Measurements from ENCODE around the gene TBX20. TPM values are rescaled to one million over a fixed set of nuclear protein-coding genes. Genes with fewer than 3 reads are reported as not detected.

TBX20 gene
- total RNA-seq, 2 experiments from 2014 or later, result 0.17 to 0.27 TPM

GRCh38 chr7:35260246-35260645 is 6.3 kb upstream of the TBX20 start:
- ChIA-PET CTCF (no interaction called here), POLR2A (no interaction called here)
- no peak overlapping the region for H3K27ac Mint-ChIP-seq
- peaks cover 2% of the 10 kb centered on the region for H3K36me3 Mint-ChIP-seq (ENCODE audit: low read depth)
- peaks cover 87% of the 10 kb centered on the region for H3K27me3 Mint-ChIP-seq
- H3K4me1 Mint-ChIP-seq, result peaks cover 3% of the 10 kb centered on the region
- peaks cover 4% of the 10 kb centered on the region for H3K9me3 Mint-ChIP-seq
- H3K4me3 Mint-ChIP-seq, result no peak overlapping the region
- no peak for DNase-seq

- POLR2A ChIA-PET, result no interaction called here
- H3K4me1 Mint-ChIP-seq, result peaks cover 4% of the 10 kb centered on the region
- H3K27me3 Mint-ChIP-seq, result peaks cover 85% of the 10 kb centered on the region
- H3K27ac Mint-ChIP-seq, result no peak overlapping the region
- no peak for DNase-seq
- peaks cover 2% of the 10 kb centered on the region for H3K36me3 Mint-ChIP-seq (ENCODE audit: low read depth)
- H3K9me3 Mint-ChIP-seq, result peaks cover 7% of the 10 kb centered on the region
- CTCF ChIA-PET, result interaction anchor here (0.5 kb wide), 1 partner anchor 1159 kb away, joined by 3 read pairs; no protein-coding TSS in a partner anchor
- no peak overlapping the region for H3K4me3 Mint-ChIP-seq
These were observed 5.6 kb upstream of the TBX20 start for GRCh38 chr7:35259523-35259908.

DNA sequence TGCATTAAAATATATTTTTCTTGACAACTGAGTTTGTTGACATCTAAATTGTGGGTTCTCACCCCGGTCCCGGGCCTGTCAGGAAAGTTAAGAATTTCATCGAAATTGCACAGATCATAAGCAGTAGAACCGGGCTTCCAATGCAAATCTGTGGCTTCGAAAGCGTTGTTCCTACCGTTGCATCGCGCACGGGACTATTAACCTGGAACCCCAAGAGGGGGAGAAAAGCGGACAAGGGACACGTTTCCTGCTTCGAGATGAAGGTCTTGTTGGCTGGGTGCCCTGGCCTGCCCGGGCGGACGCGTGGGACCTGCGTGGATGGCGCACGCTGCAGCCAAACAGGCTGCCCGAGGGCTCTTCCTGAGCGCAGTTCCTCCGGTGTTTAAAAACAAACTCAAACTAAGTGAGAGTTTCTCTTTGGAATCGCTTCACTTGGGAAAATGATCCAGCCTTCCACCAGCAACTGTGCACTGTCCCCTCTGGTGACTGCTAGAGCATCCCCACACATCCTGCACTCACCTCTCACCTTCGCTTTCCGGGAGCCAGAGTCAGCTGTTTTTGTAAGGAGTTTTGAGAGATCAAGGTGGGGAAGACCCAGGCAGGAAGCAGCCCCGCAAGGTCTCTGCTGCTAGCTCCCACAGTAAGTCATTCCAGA is 5.1 kb upstream of the TBX20 start:
- Mint-ChIP-seq H3K4me1 (peaks cover 8% of the 10 kb centered on the region), H3K36me3 (ENCODE audit: low read depth) (peaks cover 3% of the 10 kb centered on the region), H3K4me3 (peak overlapping the region; percentile 52), H3K9me3 (peaks cover 9% of the 10 kb centered on the region), H3K27me3 (peaks cover 90% of the 10 kb centered on the region), H3K27ac (peak overlapping the region; percentile 68)
- ChIA-PET CTCF (interaction anchor here (0.5 kb wide), 1 partner anchor 1160 kb away, joined by 3 read pairs; no protein-coding TSS in a partner anchor), POLR2A (no interaction called here)
- no peak for DNase-seq

- H3K27me3 Mint-ChIP-seq, result peaks cover 88% of the 10 kb centered on the region
- H3K27ac Mint-ChIP-seq, result peak overlapping the region; percentile 68
- H3K36me3 Mint-ChIP-seq (ENCODE audit: low read depth), result peaks cover 3% of the 10 kb centered on the region
- peaks cover 9% of the 10 kb centered on the region for H3K9me3 Mint-ChIP-seq
- H3K4me1 Mint-ChIP-seq, result peaks cover 12% of the 10 kb centered on the region
- CTCF ChIA-PET, result no interaction called here
- no peak for DNase-seq
- POLR2A ChIA-PET, result no interaction called here
- H3K4me3 Mint-ChIP-seq, result peak overlapping the region; percentile 52
These were observed 4.4 kb upstream of the TBX20 start for GRCh38 chr7:35258125-35258867.

DNA sequence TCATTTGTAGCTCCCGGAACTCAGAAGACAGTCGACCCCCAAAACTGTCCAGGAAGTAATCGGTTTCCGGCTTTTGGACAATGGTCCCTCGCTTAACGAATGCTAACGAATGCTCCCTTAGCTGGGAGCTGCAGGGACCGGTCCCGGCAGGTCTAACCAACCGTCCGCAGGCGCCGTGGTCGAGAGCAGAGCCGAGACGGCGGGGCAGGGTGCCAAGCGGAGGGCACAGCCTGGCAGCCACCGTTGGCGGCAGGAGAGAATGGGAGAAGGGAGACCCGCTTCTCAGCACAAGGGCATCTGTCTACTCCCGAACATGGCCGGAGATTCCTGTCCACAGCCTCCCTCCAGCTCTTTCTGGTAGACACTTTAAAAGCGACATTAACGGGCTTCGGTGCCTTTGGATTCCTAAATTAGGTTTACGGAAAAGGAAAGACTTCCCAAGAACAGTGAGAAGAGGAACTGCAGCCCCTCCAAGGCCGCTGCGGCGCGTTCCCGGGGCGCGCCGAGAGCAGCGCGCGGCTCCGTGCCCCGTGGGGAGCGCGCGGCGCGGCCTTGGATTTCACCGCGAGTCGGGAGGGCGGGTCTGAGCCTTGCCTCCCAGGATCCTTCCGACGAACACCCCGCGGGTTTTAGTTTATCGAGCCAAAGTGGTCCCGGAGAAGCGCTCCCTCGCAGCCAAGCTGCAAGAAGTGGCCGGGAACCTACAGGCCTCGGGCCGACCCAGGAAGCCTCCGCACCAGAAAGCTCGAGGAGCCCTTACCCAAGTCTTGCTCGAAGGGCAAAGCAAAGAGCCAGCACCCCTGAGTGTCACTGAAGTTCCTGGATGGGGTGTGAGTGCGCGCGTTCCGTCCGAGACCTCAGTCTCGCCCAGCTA is 3.6 kb upstream of the TBX20 start:
- ChIA-PET POLR2A (no interaction called here), CTCF (interaction anchor here (0.6 kb wide), 1 partner anchor 442 kb away, joined by 3 read pairs; no protein-coding TSS in a partner anchor)
- peaks cover 6% of the 10 kb centered on the region for H3K36me3 Mint-ChIP-seq (ENCODE audit: low read depth)
- H3K27me3 Mint-ChIP-seq, result peaks cover 88% of the 10 kb centered on the region
- H3K9me3 Mint-ChIP-seq, result peaks cover 9% of the 10 kb centered on the region
- peaks cover 16% of the 10 kb centered on the region for H3K4me1 Mint-ChIP-seq
- H3K4me3 Mint-ChIP-seq, result no peak overlapping the region
- no peak for DNase-seq
- peak overlapping the region; percentile 19 for H3K27ac Mint-ChIP-seq

DNA sequence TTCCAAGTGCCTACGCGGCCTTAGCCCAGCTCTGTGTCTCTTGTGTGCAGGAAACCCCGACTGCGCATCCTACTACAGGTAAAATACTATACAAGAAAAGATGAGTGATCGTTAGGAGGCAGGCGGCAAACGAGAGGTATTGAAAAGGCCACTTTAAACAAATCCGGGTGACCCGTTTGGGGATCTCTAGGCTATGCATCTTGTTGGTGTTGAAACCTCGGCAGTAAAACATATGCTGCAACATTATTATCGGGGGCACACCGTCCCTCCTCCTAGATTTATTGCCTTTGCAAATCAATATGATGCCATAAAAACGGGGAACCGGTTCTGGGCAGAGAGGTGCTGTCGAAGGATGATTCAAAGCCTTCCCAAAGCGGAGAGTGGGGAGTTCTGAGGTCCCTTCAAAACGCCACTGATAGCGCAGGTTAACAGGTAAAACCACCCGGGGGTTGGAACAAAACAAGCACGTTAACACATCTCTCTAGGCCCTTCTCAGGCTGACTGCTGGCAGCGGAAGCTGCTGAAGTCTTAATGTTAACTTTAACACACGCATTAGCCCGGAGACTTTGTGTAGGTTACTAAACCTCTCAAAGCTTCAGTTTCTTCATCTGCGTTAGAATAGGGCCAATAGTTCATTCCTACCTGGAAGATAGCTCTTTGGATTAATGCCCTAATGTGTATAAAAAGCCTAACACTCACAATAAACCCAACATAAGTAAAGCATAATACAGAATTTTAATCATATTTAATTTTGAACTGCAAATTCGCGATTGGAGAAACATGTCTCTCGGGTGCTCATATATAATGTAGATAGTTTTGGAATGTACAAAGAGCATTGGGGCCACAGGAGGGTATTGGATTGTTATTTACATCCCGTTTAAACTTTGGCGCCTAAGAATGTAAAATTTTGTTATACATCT is 2.6 kb upstream of the TBX20 start:
- no peak overlapping the region for H3K27ac Mint-ChIP-seq
- peak overlapping the region; percentile 22 for H3K4me3 Mint-ChIP-seq
- no peak for DNase-seq
- ChIA-PET POLR2A (no interaction called here), CTCF (interaction anchor here (0.6 kb wide), 1 partner anchor 443 kb away, joined by 3 read pairs; no protein-coding TSS in a partner anchor)
- H3K27me3 Mint-ChIP-seq, result peaks cover 88% of the 10 kb centered on the region
- H3K36me3 Mint-ChIP-seq (ENCODE audit: low read depth), result peaks cover 6% of the 10 kb centered on the region
- H3K4me1 Mint-ChIP-seq, result peaks cover 23% of the 10 kb centered on the region
- peaks cover 9% of the 10 kb centered on the region for H3K9me3 Mint-ChIP-seq

- peak overlapping the region; percentile 77 for H3K27ac Mint-ChIP-seq
- peaks cover 9% of the 10 kb centered on the region for H3K9me3 Mint-ChIP-seq
- H3K4me1 Mint-ChIP-seq, result peaks cover 31% of the 10 kb centered on the region
- POLR2A ChIA-PET, result no interaction called here
- H3K36me3 Mint-ChIP-seq (ENCODE audit: low read depth), result peaks cover 8% of the 10 kb centered on the region
- peaks cover 88% of the 10 kb centered on the region for H3K27me3 Mint-ChIP-seq
- CTCF ChIA-PET, result no interaction called here
- DNase-seq, result no peak
- H3K4me3 Mint-ChIP-seq, result peak overlapping the region; percentile 22
These were observed 1.7 kb upstream of the TBX20 start for GRCh38 chr7:35255443-35256255.

DNA sequence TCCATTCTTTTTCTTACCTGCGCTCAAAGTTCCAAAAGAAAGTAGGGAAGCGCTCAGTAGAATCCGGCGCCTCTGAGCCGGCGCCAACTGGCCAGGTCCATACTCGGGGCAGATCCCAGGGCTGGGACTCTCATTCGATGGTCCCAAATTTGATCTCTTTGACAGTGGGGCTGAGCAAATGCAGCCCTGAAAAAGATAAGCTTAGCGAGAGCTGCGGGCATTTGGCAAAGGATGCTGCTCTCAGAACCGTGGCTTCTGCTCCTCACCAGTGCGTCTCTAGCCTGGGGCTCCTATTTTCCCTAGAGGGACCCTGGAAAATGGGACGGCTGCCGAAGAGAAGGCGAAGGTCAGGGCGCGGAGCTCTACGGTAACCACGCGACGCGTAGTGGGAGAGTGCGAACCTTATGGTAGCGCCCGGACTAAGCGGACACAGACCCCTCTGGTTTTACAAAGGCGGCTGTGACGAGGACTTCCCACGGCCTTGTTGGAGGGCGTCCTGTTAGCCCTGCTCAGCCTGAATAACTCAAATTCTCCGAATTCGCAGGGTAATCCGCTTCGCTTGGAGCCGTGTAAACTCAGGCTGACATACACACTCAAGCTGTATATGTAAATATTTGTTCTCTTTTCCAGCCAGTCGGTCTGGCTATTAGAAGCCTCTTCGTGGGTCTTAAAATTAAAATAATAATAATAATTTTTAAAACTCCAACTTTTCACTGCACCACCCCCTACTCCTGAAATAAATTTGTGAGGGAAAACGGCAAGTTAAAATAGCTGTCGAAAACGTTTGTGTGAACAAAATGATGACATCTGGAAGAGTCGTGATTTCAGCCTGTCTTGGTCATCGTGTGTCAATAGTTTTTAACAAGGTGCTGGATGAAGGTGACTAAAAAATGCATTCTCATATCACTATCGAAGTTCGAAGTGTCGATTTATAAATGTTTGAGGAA is 869 bp upstream of the TBX20 start:
- CTCF ChIA-PET, result no interaction called here
- peaks cover 8% of the 10 kb centered on the region for H3K36me3 Mint-ChIP-seq (ENCODE audit: low read depth)
- peak overlapping the region; percentile 38 for H3K4me3 Mint-ChIP-seq
- POLR2A ChIA-PET, result no interaction called here
- H3K27me3 Mint-ChIP-seq, result peaks cover 88% of the 10 kb centered on the region
- peaks cover 32% of the 10 kb centered on the region for H3K4me1 Mint-ChIP-seq
- H3K27ac Mint-ChIP-seq, result peak overlapping the region; percentile 77
- peaks cover 9% of the 10 kb centered on the region for H3K9me3 Mint-ChIP-seq
- DNase-seq, result no peak

- no peak for DNase-seq
- H3K4me1 Mint-ChIP-seq, result peaks cover 30% of the 10 kb centered on the region
- peak overlapping the region; percentile 60 for H3K4me3 Mint-ChIP-seq
These were observed 515 bp downstream of the TBX20 start for GRCh38 chr7:35253460-35253709.

DNA sequence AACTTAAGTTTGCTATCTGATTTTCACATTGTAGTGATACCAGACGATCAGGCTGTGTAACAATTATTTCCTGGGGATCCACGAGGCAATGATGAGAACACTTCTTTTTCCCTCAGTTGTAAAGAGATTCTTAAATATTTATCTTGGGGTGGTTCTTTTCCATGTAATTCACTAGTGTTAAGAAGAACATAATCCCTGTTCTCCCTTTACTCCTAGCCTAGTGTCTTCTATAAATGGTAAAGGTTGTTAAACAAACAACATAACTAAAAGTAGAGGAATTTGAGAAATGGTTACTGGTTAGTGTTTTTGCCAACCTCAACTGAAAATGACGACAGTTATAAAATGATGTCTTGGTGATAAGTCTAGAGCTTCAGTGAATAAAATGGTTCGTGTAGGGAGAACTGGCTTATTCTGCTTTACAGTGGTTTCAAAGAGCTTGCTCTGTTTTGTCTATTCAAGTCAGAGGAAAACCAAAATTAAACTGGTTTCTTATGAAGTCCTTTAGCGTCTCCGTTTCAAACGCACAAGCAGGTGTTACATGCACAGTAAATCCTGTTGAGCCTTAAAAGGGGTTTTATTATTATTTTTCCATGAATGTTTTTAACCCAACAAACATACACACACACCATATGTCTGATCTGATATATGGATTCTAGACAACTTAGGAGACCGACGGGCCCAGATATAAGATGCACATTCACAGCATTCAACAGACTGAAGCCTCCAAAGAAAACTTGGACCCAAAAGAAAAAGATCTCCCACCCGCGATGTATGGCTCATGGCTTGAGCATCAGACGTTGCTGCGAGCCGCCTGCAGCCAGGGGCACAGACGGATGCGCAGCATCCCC is 1.1 kb downstream of the TBX20 start:
- Mint-ChIP-seq H3K36me3 (ENCODE audit: low read depth) (peaks cover 8% of the 10 kb centered on the region), H3K27ac (no peak overlapping the region), H3K9me3 (peaks cover 6% of the 10 kb centered on the region), H3K4me3 (peak overlapping the region; percentile 60), H3K27me3 (peaks cover 88% of the 10 kb centered on the region), H3K4me1 (peaks cover 29% of the 10 kb centered on the region)
- no peak for DNase-seq
- ChIA-PET CTCF (no interaction called here), POLR2A (no interaction called here)

More at GRCh38 chr7:35253460-35253709, 515 bp downstream of the TBX20 start:
- CTCF ChIA-PET, result no interaction called here
- peaks cover 8% of the 10 kb centered on the region for H3K36me3 Mint-ChIP-seq (ENCODE audit: low read depth)
- POLR2A ChIA-PET, result no interaction called here
- H3K27ac Mint-ChIP-seq, result no peak overlapping the region
- H3K27me3 Mint-ChIP-seq, result peaks cover 87% of the 10 kb centered on the region
- H3K9me3 Mint-ChIP-seq, result peaks cover 7% of the 10 kb centered on the region
